Neural progenitor cell (in vitro differentiated cells): ENCODE results near the gene TEAD1.
A peak's percentile ranks its signal among the peaks of the same experiment; 100 is the strongest.

Experiments used
- CTCF ChIP-seq: fragments of 200-600 bp; sonication (generic); IDR thresholded peaks from 2 replicates; pipeline ENCODE4 v1.5.1; 2017; ENCODE audit warnings: antibody characterized with exemption, mild to moderate bottlenecking
- EZH2 ChIP-seq: fragments of 200-600 bp; sonication (generic); IDR thresholded peaks from 2 replicates; pipeline ENCODE4 v1.6.1; 2017; ENCODE audit warnings: antibody characterized with exemption, mild to moderate bottlenecking, moderate library complexity

- TF ChIP-seq EZH2 (no peak), CTCF (peak; percentile 26)
Measured at GRCh38 chr11:12746593-12747097, 72.4 kb downstream of the TEAD1 start.
